HG03378 (cell line): Measurements from ENCODE around the gene SLC4A1AP.

Experiments
- ATAC-seq: cut with Tn5 transposase; IDR thresholded peaks from one replicate; pipeline ENCODE4 v1.9.1; 2021; ENCODE audit warnings: mild to moderate bottlenecking, moderate library complexity; ENCODE audit not compliant: unreplicated experiment

The SLC4A1AP gene

GRCh38 chr2:27737676-27738348, 74.1 kb downstream of the SLC4A1AP start:
- ATAC-seq, result no peak

GRCh38 chr2:27738349-27739057, 74.8 kb downstream of the SLC4A1AP start:
- ATAC-seq, result no peak

GRCh38 chr2:27739058-27739373, 75.3 kb downstream of the SLC4A1AP start:
- ATAC-seq, result no peak

- no peak for ATAC-seq
Observed at GRCh38 chr2:27741673-27742072, 78.0 kb downstream of the SLC4A1AP start.

GRCh38 chr2:27742571-27742970, 78.9 kb downstream of the SLC4A1AP start:
- ATAC-seq, result no peak
